ENCODE measurements around the gene ACBD4.

ACBD4 gene

DNA sequence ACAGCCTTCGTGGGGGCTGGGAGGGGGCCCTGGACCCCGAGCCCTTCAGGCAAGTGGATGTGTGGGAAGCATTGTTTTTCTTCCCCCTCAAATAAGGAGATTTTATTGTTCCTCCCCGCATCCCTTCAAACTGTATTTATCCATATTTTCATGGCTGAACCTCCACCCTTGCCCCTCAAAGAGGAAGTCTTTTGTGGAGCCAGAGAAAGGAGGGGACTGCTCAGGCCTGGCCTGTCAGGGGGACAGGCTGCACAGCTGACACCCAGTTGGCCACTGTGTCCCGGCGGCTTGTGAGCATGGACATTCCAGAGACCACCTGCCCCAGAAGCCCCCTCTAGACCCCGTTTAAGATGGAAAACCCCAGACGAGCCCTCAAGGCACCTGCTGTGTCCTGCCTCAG, 42.1 kb downstream of the ACBD4 start:
- in situ Hi-C loops (cut with MboI; ENCODE audit: low sequenced_read_pairs) = no loop called here

DNA sequence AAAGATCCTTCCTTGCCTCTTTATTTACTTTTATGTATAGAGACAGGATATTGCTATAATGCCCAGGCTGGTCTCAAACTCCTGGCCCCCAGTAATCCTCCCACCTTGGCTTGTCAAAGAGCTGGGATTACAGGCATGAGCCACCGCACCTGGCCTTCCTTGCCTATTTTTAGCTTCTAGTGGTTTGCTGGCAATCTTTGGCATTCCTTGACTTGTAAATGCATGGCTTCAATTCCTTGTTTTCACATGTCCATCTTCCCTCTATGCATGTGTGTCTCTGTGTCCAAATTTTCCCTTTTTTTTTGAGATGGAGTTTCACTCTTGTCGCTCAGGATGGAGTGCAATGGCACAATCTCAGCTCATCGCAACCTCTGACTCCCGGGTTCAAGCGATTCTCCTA, 48.7 kb downstream of the ACBD4 start:
- in situ Hi-C loops (cut with MboI; ENCODE audit: low sequenced_read_pairs) = no loop called here

DNA sequence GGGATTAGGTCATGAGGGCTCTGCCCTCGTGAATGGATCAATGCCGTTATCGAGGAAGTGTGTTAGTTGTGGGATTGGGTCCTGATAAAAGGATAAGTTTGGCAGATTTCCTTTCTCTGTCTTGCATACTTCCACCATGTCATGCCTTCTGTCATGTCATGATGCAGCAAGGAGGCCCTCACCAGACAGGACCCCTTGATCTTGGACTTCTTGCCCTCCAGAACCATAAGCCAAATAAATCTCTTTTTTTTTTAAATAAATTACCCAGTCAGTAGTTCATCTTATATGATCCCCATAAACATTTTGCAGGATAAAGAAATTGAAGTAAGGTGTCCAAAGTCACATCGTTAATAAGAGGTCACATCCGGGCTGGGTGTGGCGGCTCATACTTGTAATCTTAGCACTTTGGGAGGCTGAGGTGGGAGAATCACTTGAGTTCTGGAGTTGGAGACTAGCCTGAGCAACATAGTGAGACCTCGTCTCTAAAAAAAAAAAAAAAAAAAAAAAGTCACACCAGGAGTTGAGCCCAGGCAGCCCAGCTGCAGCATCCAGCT, 51.4 kb downstream of the ACBD4 start:
- in situ Hi-C loops (cut with MboI; ENCODE audit: low sequenced_read_pairs) = no loop called here

DNA sequence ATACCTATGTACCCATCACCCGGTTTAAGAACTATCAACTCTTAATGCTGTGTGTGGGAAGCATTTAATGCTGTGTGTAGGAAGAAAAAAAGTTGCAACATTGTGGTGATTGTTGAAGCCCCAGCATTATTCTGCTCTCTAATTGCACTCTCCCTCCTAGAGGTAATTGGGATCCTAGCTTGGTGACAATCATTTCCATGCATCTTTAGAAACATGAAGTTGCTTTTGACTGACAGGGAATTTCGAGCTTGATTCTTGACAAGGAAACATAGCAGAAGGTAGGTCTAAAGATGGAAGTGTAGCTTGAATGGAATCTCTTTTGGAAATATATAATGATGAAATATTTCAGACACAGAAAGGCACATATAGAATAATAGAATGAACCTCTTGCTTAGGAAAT, 53.5 kb downstream of the ACBD4 start:
- in situ Hi-C loops (cut with MboI; ENCODE audit: low sequenced_read_pairs) = no loop called here

GRCh38 chr17:45190503-45191255, 55.2 kb downstream of the ACBD4 start:
- in situ Hi-C loops (cut with MboI; ENCODE audit: low sequenced_read_pairs) = no loop called here
